ENCODE measurements around the gene RAPGEF6.

The RAPGEF6 gene

GRCh38 chr5:131541071-131541470 is 94.0 kb downstream of the RAPGEF6 start:
- FAIRE-seq: no peak

GRCh38 chr5:131539251-131539650 is 95.8 kb downstream of the RAPGEF6 start:
- FAIRE-seq: no peak

DNA sequence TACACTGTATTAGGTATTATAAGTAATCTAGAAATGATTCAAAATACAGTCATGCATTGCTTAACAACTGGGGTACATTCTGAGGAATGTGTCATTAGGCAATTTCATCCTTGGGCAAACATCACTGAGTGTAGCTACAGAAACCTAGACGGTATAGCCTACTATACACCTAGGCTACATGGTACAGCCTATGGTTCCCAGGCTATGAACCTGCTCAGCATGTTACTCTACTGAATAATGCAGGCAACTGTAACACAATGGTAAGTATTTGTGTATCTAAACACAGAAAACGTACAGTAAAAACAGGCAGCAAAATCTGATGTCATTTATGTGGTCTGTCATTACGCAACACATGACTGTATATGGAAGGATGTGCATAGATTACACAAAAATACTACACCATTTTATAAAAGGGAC is 96.8 kb downstream of the RAPGEF6 start:
- no peak for FAIRE-seq

GRCh38 chr5:131536850-131537448 is 98.1 kb downstream of the RAPGEF6 start:
- no peak for FAIRE-seq

- no peak for FAIRE-seq
Measured at GRCh38 chr5:131536211-131536826, 98.7 kb downstream of the RAPGEF6 start.

- FAIRE-seq: no peak
Measured at GRCh38 chr5:131534974-131535373, 100.1 kb downstream of the RAPGEF6 start.

GRCh38 chr5:131533836-131534235 is 101.2 kb downstream of the RAPGEF6 start:
- FAIRE-seq: no peak

DNA sequence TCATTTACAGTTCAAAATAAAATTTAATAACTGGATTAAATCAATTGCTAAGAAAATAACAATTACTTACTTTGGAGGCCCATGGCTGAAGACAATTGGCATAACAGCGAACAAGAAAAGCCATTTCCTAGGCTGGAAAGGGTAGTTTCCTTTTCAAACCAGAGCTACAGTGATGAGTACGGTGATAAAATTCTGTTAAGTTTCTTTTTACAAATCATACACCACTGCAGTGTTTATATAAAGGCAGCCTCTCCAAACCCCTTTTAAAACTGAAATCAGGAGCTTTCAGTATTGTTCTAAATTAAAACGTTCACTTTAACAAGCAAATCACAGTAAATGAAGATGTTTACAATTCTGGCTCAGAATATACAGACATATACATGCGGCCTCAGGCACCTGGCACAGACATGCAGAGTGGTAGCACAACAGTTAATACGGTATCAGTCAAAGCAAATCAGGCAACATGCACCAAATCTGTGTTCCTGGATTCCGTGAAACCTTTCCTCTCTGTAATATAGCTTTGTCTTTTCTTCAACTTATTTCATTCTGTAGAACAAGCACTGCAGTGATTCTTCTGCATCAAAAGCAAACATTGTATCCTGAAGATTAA is 102.9 kb downstream of the RAPGEF6 start:
- no peak for FAIRE-seq

DNA sequence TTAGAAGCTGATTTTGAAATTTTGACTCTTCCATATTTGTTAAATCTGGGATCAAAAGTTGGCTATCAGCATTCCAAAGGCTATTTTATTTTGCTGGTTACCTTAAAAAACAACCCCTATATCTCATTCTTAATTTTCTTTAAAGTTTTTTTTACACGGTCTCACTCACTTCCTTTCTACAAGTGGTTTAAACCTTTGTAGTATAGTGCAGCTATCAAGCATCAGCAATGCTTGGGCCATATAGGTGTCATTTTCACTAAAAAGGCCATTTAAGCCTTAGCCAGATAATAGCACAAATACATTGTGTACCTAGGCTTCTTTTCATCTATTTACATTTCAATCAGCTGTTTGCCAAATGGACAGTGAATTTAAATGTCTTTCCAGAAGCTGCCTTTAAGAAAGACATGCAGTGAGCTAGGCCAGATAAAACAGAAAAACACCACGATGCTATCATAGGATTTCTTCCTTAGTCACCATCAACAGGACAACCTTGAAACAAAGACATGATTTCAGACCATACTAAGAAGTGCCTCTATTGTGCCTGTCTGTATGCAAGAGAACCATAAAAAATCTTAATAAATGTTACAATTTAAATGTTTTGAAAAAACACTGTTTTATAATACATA is 104.2 kb downstream of the RAPGEF6 start:
- no peak for FAIRE-seq

DNA sequence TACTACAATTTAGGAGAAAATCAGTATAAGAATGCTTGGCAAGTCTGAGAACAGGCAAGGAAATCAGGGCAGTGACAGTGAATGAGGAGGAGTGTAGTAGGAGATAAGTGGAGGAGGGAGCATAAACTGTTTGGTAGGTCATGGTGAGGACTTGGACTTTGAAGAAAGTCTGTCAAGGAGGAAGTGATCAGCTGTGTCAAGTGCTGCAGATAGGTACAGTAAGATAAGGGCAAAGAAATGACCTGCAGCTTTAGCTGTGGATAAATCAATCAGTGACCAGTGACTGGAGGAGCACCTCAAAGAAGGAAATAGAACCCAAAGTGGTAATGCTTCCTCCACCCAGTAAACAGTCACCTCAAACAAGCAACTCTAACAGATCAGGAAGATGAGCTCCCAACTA is 106.3 kb downstream of the RAPGEF6 start:
- no peak for FAIRE-seq

- no peak for FAIRE-seq
Measured at GRCh38 chr5:131525805-131526204, 109.2 kb downstream of the RAPGEF6 start.

DNA sequence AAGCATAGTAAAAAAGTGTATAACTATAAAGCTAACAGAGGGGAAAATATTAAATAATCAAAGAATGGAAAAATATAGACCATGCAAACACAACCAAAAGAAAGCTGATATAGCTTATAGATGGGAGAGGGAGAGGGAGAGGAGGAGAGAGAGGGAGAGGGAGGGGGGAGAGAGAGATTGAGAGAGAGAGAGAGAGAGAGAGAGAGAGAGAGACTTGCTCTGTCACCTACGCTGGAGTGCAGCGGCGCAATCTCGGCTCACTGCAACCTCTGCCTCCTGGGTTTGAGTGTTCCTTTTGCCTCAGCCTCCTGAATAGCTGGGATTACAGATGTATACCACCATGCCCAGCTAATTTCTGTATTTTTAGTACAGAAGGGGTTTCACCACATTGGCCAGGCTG is 110.6 kb downstream of the RAPGEF6 start:
- FAIRE-seq: no peak

- FAIRE-seq: no peak
Measured at GRCh38 chr5:131523500-131524185, 111.4 kb downstream of the RAPGEF6 start.

DNA sequence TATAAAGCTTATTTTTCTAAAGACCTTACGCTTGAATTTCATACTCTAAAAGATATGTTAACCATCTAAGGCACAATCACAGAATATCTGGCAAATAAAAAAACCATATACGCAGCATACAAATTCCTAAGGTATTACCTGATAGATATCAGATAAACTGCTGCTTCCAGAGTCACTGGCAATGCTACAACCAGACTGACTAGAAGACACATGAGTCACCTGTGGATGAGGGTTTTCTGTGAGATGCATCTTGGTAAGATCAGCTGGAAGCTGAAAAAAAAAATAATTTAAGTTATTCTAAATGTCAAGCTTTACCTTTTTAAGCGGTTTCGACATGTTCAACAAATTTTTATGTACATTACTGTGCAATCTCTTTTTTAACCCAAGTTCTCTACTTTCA is 113.8 kb downstream of the RAPGEF6 start:
- no peak for FAIRE-seq

- FAIRE-seq: no peak
Measured at GRCh38 chr5:131515348-131515747, 119.7 kb downstream of the RAPGEF6 start.

- FAIRE-seq: no peak
Measured at GRCh38 chr5:131514316-131515283, 120.4 kb downstream of the RAPGEF6 start.

- FAIRE-seq: no peak
Measured at GRCh38 chr5:131513780-131514179, 121.2 kb downstream of the RAPGEF6 start.

- no peak for FAIRE-seq
Measured at GRCh38 chr5:131511934-131512333, 123.1 kb downstream of the RAPGEF6 start.

DNA sequence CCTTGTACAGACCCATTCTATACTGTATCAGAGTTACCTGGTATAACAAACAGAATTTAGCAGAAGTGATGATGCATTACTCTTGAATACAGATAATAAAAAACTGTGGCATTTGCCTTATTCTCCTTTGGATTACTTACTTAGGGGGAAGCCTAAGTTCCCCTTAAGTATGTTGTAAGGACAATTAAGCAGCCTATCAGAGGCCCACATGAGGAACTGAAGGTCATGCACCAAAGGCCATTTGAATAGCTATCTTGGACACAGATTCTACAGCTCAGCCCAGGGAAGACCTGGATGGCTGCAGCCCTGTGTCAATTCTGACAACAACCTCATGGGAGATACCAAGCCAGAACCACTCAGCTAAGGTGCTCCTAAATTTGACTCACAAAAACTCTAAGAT is 125.2 kb downstream of the RAPGEF6 start:
- FAIRE-seq: no peak

DNA sequence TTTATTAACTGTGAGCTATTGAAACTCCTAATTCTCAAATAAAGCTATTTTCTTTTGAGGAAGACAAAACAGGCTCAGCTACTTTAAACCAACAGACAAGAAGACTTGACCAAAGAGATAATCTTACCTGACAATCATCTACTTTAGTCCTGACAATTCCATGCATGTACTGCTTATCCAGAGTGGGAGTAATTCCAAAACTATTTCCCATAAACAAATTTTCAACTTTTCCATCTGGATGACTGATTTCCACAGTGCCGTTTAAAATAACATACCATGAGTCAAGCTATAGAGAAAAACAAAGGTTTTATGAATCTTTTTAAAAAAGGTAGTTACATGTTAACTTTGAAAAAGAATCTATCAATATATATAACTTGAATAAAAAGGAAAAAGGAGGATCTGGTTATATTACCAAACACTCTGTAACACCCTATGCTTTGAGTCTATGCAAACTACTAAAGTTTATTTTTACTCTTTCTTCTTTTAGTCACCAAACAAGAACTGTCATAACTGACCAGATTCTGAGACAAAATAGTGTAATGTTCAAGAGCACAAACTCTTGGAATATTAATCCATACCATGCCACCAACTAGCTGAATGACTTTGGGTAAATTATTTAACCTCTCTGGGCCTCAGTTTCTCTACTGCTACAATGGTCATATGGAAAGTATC is 129.7 kb downstream of the RAPGEF6 start:
- FAIRE-seq: no peak

DNA sequence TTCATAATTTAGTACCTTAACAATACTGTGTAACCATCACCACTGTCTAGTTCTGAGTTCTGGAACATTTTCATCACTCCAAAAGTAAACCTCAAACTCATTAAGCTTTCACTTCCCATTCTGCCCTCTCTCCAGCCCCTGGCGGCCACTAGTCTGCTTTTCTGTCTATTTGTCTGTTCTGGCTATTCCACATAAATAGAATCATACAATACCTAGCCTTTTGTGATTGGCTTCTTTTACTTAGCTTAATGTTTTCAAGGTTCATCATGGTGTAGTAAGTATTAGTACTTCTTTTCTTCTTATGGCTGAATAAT is 138.7 kb downstream of the RAPGEF6 start:
- FAIRE-seq: no peak

All from endometrium (tissue), 2 donors.